ENCODE results near the gene PLPP1.

PLPP1 gene

GRCh38 chr5:55498457-55498856 lies 36.3 kb downstream of the PLPP1 start:
- DNase-seq = no peak

GRCh38 chr5:55497712-55498111 lies 37.1 kb downstream of the PLPP1 start:
- DNase-seq = peak; percentile 89

- DNase-seq = no peak
Observed at GRCh38 chr5:55495216-55495615, 39.5 kb downstream of the PLPP1 start.

- peak; percentile 26 for DNase-seq
Observed at GRCh38 chr5:55492449-55492848, 42.3 kb downstream of the PLPP1 start.

- DNase-seq = peak; percentile 15
Observed at GRCh38 chr5:55485073-55485472, 49.7 kb downstream of the PLPP1 start.

- no peak for DNase-seq
Observed at GRCh38 chr5:55484531-55484930, 50.2 kb downstream of the PLPP1 start.

- no peak for DNase-seq
Observed at GRCh38 chr5:55483885-55484284, 50.9 kb downstream of the PLPP1 start.

- peak; percentile 8 for DNase-seq
Observed at GRCh38 chr5:55481293-55481855, 53.4 kb downstream of the PLPP1 start.

- DNase-seq = no peak
Observed at GRCh38 chr5:55480781-55481180, 54.0 kb downstream of the PLPP1 start.

- no peak for DNase-seq
Observed at GRCh38 chr5:55472642-55473041, 62.1 kb downstream of the PLPP1 start.

GRCh38 chr5:55471468-55471867 lies 63.3 kb downstream of the PLPP1 start:
- no peak for DNase-seq

GRCh38 chr5:55470282-55470681 lies 64.5 kb downstream of the PLPP1 start:
- DNase-seq = no peak

GRCh38 chr5:55469839-55470238 lies 64.9 kb downstream of the PLPP1 start:
- peak; percentile 30 for DNase-seq

- no peak for DNase-seq
Observed at GRCh38 chr5:55467862-55468551, 66.8 kb downstream of the PLPP1 start.

GRCh38 chr5:55463613-55464012 lies 71.2 kb downstream of the PLPP1 start:
- no peak for DNase-seq

GRCh38 chr5:55459572-55459971 lies 75.2 kb downstream of the PLPP1 start:
- DNase-seq = no peak

GRCh38 chr5:55456216-55456895 lies 78.4 kb downstream of the PLPP1 start:
- DNase-seq = no peak

- DNase-seq = peak; percentile 50
Observed at GRCh38 chr5:55454282-55454681, 80.5 kb downstream of the PLPP1 start.

GRCh38 chr5:55453211-55453610 lies 81.6 kb downstream of the PLPP1 start:
- no peak for DNase-seq

GRCh38 chr5:55451976-55452375 lies 82.8 kb downstream of the PLPP1 start:
- no peak for DNase-seq

GRCh38 chr5:55450050-55450765 lies 84.6 kb downstream of the PLPP1 start:
- DNase-seq = no peak

GRCh38 chr5:55446640-55447351 lies 88.0 kb downstream of the PLPP1 start:
- no peak for DNase-seq

- no peak for DNase-seq
Observed at GRCh38 chr5:55445791-55446190, 89.0 kb downstream of the PLPP1 start.
